GM21367 (cell line): ENCODE measurements around the gene GLRA3.

Experiments
- ATAC-seq: cut with Tn5 transposase; IDR thresholded peaks from one replicate; pipeline ENCODE4 v1.9.1; 2021; ENCODE audit not compliant: unreplicated experiment

Gene GLRA3

DNA sequence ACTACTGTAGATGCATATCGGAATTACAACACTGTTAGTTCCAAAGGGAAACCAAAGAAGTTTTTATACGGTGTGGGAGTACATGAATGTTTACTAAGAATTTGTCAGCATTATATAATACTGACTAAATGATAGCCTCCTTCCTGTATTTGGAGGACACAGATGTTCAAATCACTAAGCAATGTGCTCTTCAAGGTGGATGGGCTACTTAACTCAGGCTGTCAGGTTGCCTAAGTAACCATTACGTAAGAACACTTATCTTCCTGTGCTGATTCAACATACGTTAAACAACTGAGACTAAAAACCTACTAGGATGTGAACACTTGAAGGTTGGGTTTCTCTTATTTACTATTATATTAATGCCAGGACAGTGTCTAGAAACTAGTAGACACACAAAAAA is 224.8 kb downstream of the GLRA3 start:
- no peak for ATAC-seq

DNA sequence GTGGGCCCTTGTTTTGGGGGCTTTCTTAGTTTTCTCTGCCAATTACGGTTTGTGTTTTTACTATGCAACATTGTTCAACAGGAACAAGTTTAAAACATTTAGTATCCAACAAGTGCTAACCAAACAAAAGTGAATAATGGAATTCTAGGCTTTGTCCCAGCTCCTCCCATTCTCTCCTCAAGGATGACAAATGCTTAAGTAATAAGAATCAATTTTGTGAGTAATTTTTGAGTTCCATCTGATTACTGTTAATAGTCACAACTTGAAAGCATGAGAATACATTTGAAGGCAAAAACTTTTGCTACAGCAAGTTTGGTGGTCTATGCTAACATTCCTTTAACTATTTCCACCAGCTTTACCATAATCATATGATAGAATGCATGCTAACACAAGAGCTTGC is 228.7 kb downstream of the GLRA3 start:
- ATAC-seq = no peak

DNA sequence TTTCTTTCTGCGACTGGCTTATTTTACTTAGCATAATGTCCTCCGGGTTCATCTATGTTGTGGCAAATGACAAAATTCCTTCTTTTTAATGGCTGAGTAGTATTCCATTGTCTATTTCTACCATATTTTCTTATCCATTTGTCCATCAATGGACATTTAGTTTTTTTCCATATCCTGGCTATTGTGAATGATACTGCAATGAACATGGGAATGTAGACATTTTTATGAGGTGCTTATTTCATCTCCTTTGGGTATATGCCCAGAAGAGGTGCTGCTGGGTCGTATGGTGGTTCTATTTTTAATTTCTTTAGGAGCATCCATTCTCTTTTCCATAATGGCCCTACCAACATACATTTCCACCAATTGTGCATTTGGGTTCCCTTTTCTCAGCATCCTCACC is 230.2 kb downstream of the GLRA3 start:
- ATAC-seq = no peak

DNA sequence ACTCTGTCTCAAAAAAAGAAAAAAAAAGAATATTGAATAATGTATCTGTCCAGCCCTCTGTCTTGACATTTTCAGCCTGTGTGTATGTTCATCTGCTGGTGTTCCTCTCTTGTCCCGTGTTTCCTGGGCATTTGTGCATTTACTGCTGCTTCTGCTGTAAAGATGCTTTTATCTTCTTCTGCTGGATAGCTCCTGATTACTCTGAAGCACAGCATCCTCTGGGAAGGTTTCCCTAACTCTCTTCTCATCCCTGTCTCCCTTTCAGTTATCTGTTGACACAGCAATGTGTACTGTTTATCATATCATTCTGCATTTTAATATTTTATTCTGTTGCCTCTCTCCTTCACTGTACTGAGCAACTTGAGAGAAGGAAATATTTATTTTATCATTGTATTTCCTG is 232.5 kb downstream of the GLRA3 start:
- ATAC-seq = no peak

DNA sequence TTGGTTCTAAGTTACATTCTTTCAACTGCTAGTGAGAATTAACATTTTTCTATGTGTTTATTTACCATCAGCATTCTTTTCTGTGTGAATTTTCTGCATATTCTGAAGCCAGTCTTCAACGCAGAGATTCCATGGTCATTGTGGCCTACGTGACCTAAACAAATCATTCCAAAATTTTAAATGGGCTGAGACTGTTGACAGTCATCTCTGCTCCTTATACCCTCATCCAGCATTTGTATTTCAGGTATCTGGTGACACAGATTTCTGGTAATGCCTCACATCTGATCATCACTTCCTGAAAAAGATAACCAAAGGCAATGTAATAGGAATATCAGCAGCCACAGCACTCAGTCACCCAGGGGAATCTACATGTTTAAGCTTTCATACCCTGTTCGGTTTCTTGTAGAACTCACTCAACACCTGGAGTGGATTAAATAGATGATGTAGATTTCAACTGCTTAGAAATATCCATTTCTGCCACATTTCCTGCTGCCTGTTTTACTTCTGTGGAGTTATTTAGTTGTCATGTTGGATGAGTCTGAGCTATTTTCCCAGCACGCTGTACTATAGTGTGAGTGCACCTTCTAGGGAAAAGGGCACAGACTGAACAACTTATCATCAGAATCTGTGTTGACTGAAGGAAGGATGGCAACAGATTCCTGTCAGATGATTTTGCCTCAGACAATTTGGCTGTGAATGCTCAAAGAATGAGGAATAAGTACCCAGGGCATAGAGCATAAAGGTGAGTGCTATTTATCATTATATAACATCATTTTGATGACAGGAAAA is 233.7 kb downstream of the GLRA3 start:
- ATAC-seq = no peak

DNA sequence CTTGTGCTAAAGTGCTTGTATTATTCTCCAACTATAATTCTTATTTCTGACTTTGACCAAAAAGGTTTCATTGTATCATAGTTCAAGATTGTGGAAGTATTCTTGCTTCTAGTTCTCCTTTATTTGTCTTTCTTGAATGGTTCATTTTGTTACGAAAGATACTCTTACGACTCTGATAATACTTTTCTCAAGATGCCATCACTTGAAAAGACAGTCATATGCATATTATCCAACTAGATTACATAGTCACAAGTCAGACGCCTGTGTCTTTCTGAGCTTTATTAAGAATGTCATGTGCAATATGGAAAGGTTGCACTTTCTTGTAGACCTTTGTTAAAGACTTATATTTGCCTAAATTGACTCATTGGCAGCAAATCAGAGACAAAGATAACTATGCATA is 235.3 kb downstream of the GLRA3 start:
- no peak for ATAC-seq

DNA sequence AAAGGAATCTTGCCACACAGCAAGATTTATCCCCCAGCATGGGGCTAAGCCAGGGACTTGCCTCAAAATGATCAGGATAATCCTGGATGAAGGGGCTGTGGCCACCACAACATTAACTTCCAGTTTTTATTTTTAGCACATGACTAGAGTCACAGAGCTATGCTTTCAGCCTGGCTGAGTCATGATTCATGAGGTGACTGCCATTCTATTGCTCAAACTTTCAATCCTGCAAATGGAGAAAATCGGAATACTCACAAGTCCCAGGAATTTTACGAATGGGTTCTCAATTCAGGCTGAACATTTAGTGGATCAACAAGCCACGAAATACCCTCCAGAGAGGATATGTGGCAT is 236.1 kb downstream of the GLRA3 start:
- ATAC-seq = no peak

DNA sequence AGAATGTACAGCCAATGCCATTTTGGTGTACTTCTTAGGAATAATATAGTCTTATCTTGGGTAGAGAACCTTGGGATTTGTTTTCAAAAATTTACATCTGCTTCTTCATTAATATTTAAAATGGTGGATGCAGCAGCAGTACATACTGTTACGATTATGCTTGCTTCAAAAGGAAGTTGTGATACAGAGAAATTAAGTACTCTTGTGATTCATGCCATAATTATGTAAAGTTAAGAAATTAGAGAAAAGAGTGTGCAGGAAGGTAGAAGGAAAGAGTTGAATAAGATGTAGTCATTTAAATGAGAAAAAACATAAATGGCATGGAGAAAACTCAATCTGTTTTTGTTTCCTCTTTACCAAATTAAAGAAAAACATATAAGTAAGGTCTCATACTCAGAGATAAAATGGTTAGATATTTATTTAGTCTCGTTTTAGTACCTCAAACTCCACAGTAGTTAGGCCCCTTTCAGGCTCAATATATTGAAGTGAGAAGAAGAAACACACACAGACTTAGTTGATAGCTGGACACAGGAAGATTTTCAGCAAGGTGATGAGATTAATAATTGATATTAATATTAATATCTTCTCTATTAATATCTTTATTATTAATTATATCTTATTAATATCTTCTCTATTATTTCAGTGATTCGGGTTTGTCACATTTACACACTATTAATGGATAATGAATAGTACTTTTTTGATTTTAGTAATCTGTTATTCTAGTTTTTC is 236.6 kb downstream of the GLRA3 start:
- no peak for ATAC-seq

DNA sequence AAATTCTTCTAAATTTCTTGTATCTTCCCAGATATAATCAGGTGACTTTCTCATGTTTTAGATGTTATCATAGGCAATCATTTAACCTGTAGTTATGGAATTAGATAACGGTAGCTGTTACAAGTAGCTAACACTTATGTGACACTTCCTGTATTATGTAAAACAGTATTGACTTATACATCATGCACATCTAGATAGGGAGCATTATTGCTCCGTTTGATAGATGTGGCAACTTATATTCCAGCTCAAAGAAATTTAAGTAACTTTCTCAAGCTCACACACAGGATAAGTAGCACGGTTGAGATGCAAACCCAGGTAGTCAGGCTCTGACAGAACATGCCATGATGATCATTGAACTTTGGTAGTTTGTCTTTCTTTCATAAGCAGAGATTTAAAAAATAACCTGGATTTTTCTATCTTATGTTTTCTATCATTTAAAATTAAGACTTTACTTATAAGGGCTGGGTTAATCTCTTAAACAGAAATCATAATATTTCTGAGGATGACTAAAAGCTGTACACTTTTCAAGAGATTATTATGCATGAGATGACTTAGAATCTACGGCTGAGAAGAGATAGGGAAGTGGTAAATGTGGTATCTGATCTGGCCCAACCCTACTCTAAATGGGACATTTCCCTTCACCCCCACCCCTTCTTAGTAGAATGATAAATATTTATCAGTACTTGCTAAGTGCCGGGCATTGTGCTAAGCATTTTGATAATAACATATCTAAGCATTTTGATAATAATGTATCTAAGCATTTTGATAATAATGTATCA is 237.6 kb downstream of the GLRA3 start:
- ATAC-seq = peak; percentile 90

DNA sequence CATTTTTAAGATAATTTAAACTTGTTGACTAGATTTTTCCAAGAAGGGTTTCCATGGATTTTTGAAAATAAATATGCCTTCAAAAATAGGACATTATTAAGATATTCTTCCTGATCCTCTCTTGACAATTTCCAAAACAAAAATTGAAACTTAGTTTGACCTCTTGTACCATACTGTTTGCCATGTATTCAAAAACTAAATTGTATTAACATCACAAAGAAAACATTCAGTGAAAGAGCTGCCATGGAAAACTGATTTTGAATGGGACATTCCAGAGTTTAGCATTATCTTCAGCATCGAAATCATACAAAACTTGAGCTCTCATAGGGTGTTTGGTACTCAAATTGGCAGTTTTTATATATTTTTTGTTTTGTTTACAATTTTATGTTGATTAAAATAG is 238.7 kb downstream of the GLRA3 start:
- ATAC-seq = no peak
